Measurements from ENCODE around the gene FNBP1. TPM values are rescaled to one million over a fixed set of nuclear protein-coding genes. Genes with fewer than 3 reads are reported as not detected.

The FNBP1 gene
- total and polyA plus RNA-seq, 2 of the 8 experiments (the other 6 are each of a cell fraction or from before 2014, with no cell fraction given): 7.2 to 40.9 TPM

GRCh38 chr9:129841071-129841470 lies 201.9 kb downstream of the FNBP1 start:
- Histone ChIP-seq H3K4me2 (ENCODE audit: insufficient read depth in 1 of 2, low read depth in 2 of 2, low read length in 2 of 2) (no peak overlapping the region), H3K14ac (ENCODE audit: insufficient read length) (no peak overlapping the region), H2BK120ac (replicated peaks; ENCODE audit: low read depth, low read length) (no peak overlapping the region), H3K23ac (ENCODE audit: insufficient read length) (no peak overlapping the region), H3K23me2 (ENCODE audit: low read depth, low read length) (no peaks in the 10 kb centered on the region), H3K4ac (replicated peaks; ENCODE audit: insufficient read length, low read depth, low read length) (no peak overlapping the region), H2BK15ac (ENCODE audit: low read length) (no peak overlapping the region), H4K8ac (ENCODE audit: extremely low read depth, insufficient read depth, low read length) (no peak overlapping the region), H3K27me3 (replicated peaks in 1 of 4; ENCODE audit: control insufficient read depth in 3 of 4, extremely low read depth in 1 of 4, insufficient read depth in 3 of 4, low read length in 3 of 4) (no peaks in the 10 kb centered on the region), H2BK20ac (ENCODE audit: low read length) (no peak overlapping the region), H3K9me3 (ENCODE audit: insufficient read depth in 2 of 2, low read depth in 1 of 2, low read length in 1 of 2) (no peaks in the 10 kb centered on the region), H3K56ac (replicated peaks; ENCODE audit: insufficient read length, low read depth, low read length) (no peak overlapping the region), H3K36me3 (ENCODE audit: control insufficient read depth in 2 of 4, insufficient read depth in 4 of 4, low read length in 3 of 4) (no peaks in the 10 kb centered on the region), H3K79me2 (ENCODE audit: control insufficient read depth in 1 of 2, insufficient read depth in 2 of 2, low read length in 2 of 2) (peaks cover 0 to 3% of the 10 kb centered on the region in 2 experiments; a peak in 1 of 4 replicates), H2BK12ac (ENCODE audit: low read depth, low read length) (no peak overlapping the region), H3K4me1 (replicated peaks in 1 of 4; ENCODE audit: control insufficient read depth in 3 of 4, insufficient read depth in 4 of 4, low read length in 3 of 4) (peaks cover 5 to 18% (median 10%) of the 10 kb centered on the region in 4 experiments; a peak in 6 of 7 replicates), H3K27ac (ENCODE audit: low read depth, low read length) (no peak overlapping the region), H4K20me1 (replicated peaks in 1 of 2; ENCODE audit: control insufficient read depth in 1 of 2, insufficient read depth in 2 of 2, low read length in 2 of 2) (peaks cover 0 to 3% of the 10 kb centered on the region in 2 experiments), H2AFZ (ENCODE audit: low read length) (no peak overlapping the region), H3K9ac (replicated peaks in 1 of 4; ENCODE audit: extremely low read depth in 1 of 4, low read depth in 3 of 4, low read length in 3 of 4) (no peak overlapping the region), H2AK5ac (ENCODE audit: low read depth, low read length) (no peak overlapping the region), H4K5ac (ENCODE audit: insufficient read length, low read depth, low read length) (no peak overlapping the region), H3K79me1 (ENCODE audit: low read depth, low read length) (peaks cover 4% of the 10 kb centered on the region; the same call in 1 of the 2 replicates), H4K91ac (replicated peaks; ENCODE audit: insufficient read length, low read length) (no peak overlapping the region), H3K4me3 (ENCODE audit: extremely low read depth in 1 of 4, insufficient read depth in 2 of 4, low read depth in 3 of 4, low read length in 4 of 4) (no peak overlapping the region), H2BK5ac (ENCODE audit: low read depth, low read length) (no peak overlapping the region), H3K18ac (ENCODE audit: extremely low read depth, low read length) (no peak overlapping the region)
- DNase-seq (ENCODE audit: low read depth in 1 of 2, low spot score in 2 of 2) (no peak), FAIRE-seq (no peak)
- WGBS, 2 experiments (ENCODE audit: extremely low coverage in 1 of 2, insufficient coverage in 1 of 2, insufficient read length in 1 of 2, insufficient replicate concordance in 2 of 2, low coverage in 1 of 2, low lambda C conversion rate in 2 of 2, missing lambda C conversion rate in 1 of 2): 87% methylated on average over 4 of the region's 4 CpGs; no CpG with 5 or more reads in 1 of the 2 experiments
- ChIA-PET CTCF (ENCODE audit: partially characterized antibody) (interaction anchor here (0.5 to 1.5 kb wide), 2 partner anchors 8 to 272 kb away, joined by 3 read pairs; no protein-coding TSS in a partner anchor), POLR2A (ENCODE audit: partially characterized antibody) (interaction anchor here (0.7 kb wide), 1 partner anchor 37 kb away, joined by 3 read pairs; no protein-coding TSS in a partner anchor)
- TF ChIP-seq RBBP5 (IDR thresholded peaks at IDR 0.05; ENCODE audit: borderline replicate concordance, low read depth, low read length): no peak
- no peak for TF ChIP-seq MAX (IDR thresholded peaks at IDR 0.05)
- TF ChIP-seq USF2 (IDR thresholded peaks at IDR 0.05; ENCODE audit: low read length): no peak
- no peak for TF ChIP-seq ASH2L (IDR thresholded peaks at IDR 0.05; ENCODE audit: low read length)
- no peak for TF ChIP-seq JUN (IDR thresholded peaks at IDR 0.05; ENCODE audit: low read depth, low read length)
- no peak for TF ChIP-seq ZNF274 (IDR thresholded peaks at IDR 0.05; ENCODE audit: borderline replicate concordance, extremely low read depth, low read length)
- TF ChIP-seq FOSL1 (IDR thresholded peaks at IDR 0.05; ENCODE audit: insufficient read depth, low read depth, low read length): no peak
- TF ChIP-seq POU5F1 (IDR thresholded peaks at IDR 0.05; ENCODE audit: low read depth, low read length): no peak
- TF ChIP-seq GABPA (IDR thresholded peaks at IDR 0.05; ENCODE audit: borderline replicate concordance, insufficient read depth, low read length): no peak
- no peak for TF ChIP-seq RFX5 (IDR thresholded peaks at IDR 0.05; ENCODE audit: borderline replicate concordance, low read depth, low read length)
